Skin epidermis (tissue), 12 donors: ENCODE measurements around the gene NOTCH1.
"Not testable (repeated sequence)": the region's sequence is repeated elsewhere in the genome, so short reads cannot be mapped to it uniquely, and the experiment has no call there.

Experiments used
- H3K27ac ChIP-seq, 21 experiments: fragments of 200-600 bp; sonication (generic) in 11 of 21; one replicate each; pipeline ENCODE4 v1.5.0; 2020; ENCODE audit warnings: mild to moderate bottlenecking in 3 of 21, inconsistent platforms in 2 of 21, moderate library complexity in 2 of 21
- H3K4me3 ChIP-seq, 7 experiments: fragments of 200-600 bp; sonication (generic) in 2 of 7; one replicate each; pipeline ENCODE4 v1.5.0; 2020; ENCODE audit warnings: inconsistent platforms in 2 of 7, mild to moderate bottlenecking in 2 of 7, moderate library complexity in 1 of 7

NOTCH1 gene

GRCh38 chr9:136579650-136580219 is 33.9 kb upstream of the NOTCH1 start:
- not testable (repeated sequence) for H3K4me3 ChIP-seq, H3K27ac ChIP-seq

- H3K27ac ChIP-seq = peak overlapping the region in 1 of 21 experiments; percentile 18
Measured at GRCh38 chr9:136578915-136579649, 33.2 kb upstream of the NOTCH1 start.

GRCh38 chr9:136578626-136578914 is 32.7 kb upstream of the NOTCH1 start:
- H3K27ac ChIP-seq = peak overlapping the region in 1 of 21 experiments; percentile 18
- H3K4me3 ChIP-seq = no peak overlapping the region

More at GRCh38 chr9:136578915-136579649, 33.2 kb upstream of the NOTCH1 start:
- no peak overlapping the region for H3K4me3 ChIP-seq

GRCh38 chr9:136577941-136578625 is 32.2 kb upstream of the NOTCH1 start:
- H3K27ac ChIP-seq = no peak overlapping the region
- no peak overlapping the region for H3K4me3 ChIP-seq

- no peak overlapping the region for H3K4me3 ChIP-seq
- no peak overlapping the region for H3K27ac ChIP-seq
Measured at GRCh38 chr9:136576269-136576626, 30.4 kb upstream of the NOTCH1 start.

GRCh38 chr9:136575626-136576268 is 29.9 kb upstream of the NOTCH1 start:
- no peak overlapping the region for H3K27ac ChIP-seq
- H3K4me3 ChIP-seq = no peak overlapping the region

GRCh38 chr9:136574606-136575005 is 28.8 kb upstream of the NOTCH1 start:
- not testable (repeated sequence) for H3K27ac ChIP-seq, H3K4me3 ChIP-seq

GRCh38 chr9:136572828-136573625 is 27.2 kb upstream of the NOTCH1 start:
- Histone ChIP-seq H3K27ac (no peak overlapping the region), H3K4me3 (no peak overlapping the region)

- no peak overlapping the region for H3K27ac ChIP-seq
Measured at GRCh38 chr9:136572003-136572827, 26.4 kb upstream of the NOTCH1 start.

GRCh38 chr9:136571531-136571930 is 25.7 kb upstream of the NOTCH1 start:
- H3K4me3 ChIP-seq = no peak overlapping the region
- H3K27ac ChIP-seq = no peak overlapping the region

More at GRCh38 chr9:136572003-136572827, 26.4 kb upstream of the NOTCH1 start:
- no peak overlapping the region for H3K4me3 ChIP-seq

- H3K27ac ChIP-seq = peak overlapping the region in 1 of 21 experiments; percentile 8
Measured at GRCh38 chr9:136570916-136571315, 25.1 kb upstream of the NOTCH1 start.

GRCh38 chr9:136570191-136570845 is 24.5 kb upstream of the NOTCH1 start:
- H3K27ac ChIP-seq = peak overlapping the region in 1 of 21 experiments; percentile 8
- no peak overlapping the region for H3K4me3 ChIP-seq

More at GRCh38 chr9:136570916-136571315, 25.1 kb upstream of the NOTCH1 start:
- no peak overlapping the region for H3K4me3 ChIP-seq

GRCh38 chr9:136569526-136570148 is 23.8 kb upstream of the NOTCH1 start:
- H3K4me3 ChIP-seq = no peak overlapping the region
- no peak overlapping the region for H3K27ac ChIP-seq

GRCh38 chr9:136568288-136569081 is 22.6 kb upstream of the NOTCH1 start:
- Histone ChIP-seq H3K4me3 (no peak overlapping the region), H3K27ac (peak overlapping the region in 13 of 21 experiments; percentile 22 to 83 (median 52))

- H3K27ac ChIP-seq = peak overlapping the region in 17 of 21 experiments; percentile 4 to 83 (median 48)
- H3K4me3 ChIP-seq = no peak overlapping the region
Measured at GRCh38 chr9:136567651-136568287, 21.9 kb upstream of the NOTCH1 start.

GRCh38 chr9:136566901-136567300 is 21.1 kb upstream of the NOTCH1 start:
- H3K27ac ChIP-seq = peak overlapping the region in 8 of 21 experiments; percentile 9 to 83 (median 40)

GRCh38 chr9:136566553-136566895 is 20.7 kb upstream of the NOTCH1 start:
- peak overlapping the region in 10 of 21 experiments; percentile 9 to 83 (median 40) for H3K27ac ChIP-seq
- no peak overlapping the region for H3K4me3 ChIP-seq

More at GRCh38 chr9:136566901-136567300, 21.1 kb upstream of the NOTCH1 start:
- H3K4me3 ChIP-seq = no peak overlapping the region
